Esophagus muscularis mucosa (tissue), 3 donors: ENCODE results near the gene JPH2.

Source experiments
- POLR2A ChIP-seq: fragments of 450-650 bp; IDR thresholded peaks from one replicate; pipeline ENCODE4 v1.6.1; 2017; ENCODE audit warnings: antibody characterized with exemption, moderate library complexity, mild to moderate bottlenecking, low read depth
- POLR2AphosphoS5 ChIP-seq, 2 donors: sonication (generic); formaldehyde crosslinking; IDR thresholded peaks; one replicate each; pipeline ENCODE4 v1.6.1; 2017; ENCODE audit warnings: antibody characterized with exemption in 2 of 2
- TF ChIP-seq, protein P1 (sequence below), 3 experiments: fragments of 200-600 bp in 2 of 3; fragments of 450-650 bp in 1 of 3; sonication (generic) in 2 of 3; IDR thresholded peaks; one replicate each; pipeline ENCODE4 v1.5.1; 2017 to 2019; ENCODE audit warnings: antibody characterized with exemption in 3 of 3, mild to moderate bottlenecking in 2 of 3, moderate library complexity in 1 of 3

DNA sequence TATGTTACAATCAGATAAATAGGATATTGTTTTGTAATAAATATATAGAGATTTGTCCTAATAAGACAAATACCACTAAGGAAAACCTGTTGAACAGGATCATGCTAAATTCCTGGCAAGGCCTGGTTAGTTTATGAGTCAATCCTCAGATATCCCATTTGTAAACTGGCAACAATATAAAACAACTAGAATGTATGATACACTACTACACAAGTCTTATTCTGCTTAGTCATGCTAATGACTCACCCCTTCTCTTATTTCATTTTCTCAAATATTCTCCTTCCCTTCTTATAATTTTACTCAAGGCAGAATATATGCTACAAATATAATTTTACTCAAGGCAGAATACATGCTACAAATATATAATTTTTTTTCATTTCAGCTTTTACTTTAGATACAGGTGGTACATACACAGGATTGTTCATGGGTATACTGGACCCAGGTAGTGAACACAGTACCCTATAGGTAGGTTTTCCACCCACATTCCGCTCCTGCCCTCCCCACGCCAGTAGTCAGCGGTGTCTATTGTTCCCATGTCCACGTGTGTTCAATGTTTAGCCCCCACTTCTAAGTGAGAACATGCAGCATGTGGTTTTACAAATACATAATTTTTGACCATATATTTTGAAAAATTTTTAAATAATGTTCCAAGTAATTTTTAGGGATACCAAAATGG, 17.3 kb upstream of the JPH2 start:
- TF ChIP-seq, protein P1, sequence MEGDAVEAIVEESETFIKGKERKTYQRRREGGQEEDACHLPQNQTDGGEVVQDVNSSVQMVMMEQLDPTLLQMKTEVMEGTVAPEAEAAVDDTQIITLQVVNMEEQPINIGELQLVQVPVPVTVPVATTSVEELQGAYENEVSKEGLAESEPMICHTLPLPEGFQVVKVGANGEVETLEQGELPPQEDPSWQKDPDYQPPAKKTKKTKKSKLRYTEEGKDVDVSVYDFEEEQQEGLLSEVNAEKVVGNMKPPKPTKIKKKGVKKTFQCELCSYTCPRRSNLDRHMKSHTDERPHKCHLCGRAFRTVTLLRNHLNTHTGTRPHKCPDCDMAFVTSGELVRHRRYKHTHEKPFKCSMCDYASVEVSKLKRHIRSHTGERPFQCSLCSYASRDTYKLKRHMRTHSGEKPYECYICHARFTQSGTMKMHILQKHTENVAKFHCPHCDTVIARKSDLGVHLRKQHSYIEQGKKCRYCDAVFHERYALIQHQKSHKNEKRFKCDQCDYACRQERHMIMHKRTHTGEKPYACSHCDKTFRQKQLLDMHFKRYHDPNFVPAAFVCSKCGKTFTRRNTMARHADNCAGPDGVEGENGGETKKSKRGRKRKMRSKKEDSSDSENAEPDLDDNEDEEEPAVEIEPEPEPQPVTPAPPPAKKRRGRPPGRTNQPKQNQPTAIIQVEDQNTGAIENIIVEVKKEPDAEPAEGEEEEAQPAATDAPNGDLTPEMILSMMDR (IDR thresholded peaks at IDR 0.05): no peak
- TF ChIP-seq POLR2A: no peak
- peak in 1 of 2 donors; percentile 67 for TF ChIP-seq POLR2AphosphoS5 (IDR thresholded peaks at IDR 0.05)
